Upper lobe of right lung (tissue), 1 donor: Measurements from ENCODE around the gene MTFR1L. TPM values are rescaled to one million over a fixed set of nuclear protein-coding genes. Genes with fewer than 3 reads are reported as not detected.

ENCODE experiments used
- ATAC-seq: fragments of 200-7000 bp; cut with Tn5 transposase; one replicate; pipeline ENCODE4 v1.9.1; 2020; ENCODE audit warnings: mild to moderate bottlenecking, moderate library complexity
- DNase-seq: peaks from one replicate; pipeline ENCODE4 v3.0.0-alpha.2; 2020
- H3K27ac ChIP-seq: fragments of 200-600 bp; one replicate; pipeline ENCODE4 v1.8.0; 2022
- H3K27me3 ChIP-seq: fragments of 200-600 bp; one replicate; pipeline ENCODE4 v1.8.0; 2022; ENCODE audit warnings: mild to moderate bottlenecking
- H3K36me3 ChIP-seq: fragments of 200-600 bp; one replicate; pipeline ENCODE4 v1.8.0; 2022
- H3K4me1 ChIP-seq: fragments of 200-600 bp; one replicate; pipeline ENCODE4 v1.8.0; 2022
- H3K4me3 ChIP-seq: fragments of 200-600 bp; one replicate; pipeline ENCODE4 v1.8.0; 2022; ENCODE audit warnings: mild to moderate bottlenecking
- H3K9me3 ChIP-seq: fragments of 200-600 bp; one replicate; pipeline ENCODE4 v1.8.0; 2022
- CTCF ChIP-seq: fragments of 200-600 bp; IDR thresholded peaks from one replicate; pipeline ENCODE4 v1.8.0; 2022; ENCODE audit warnings: antibody characterized with exemption
- intact Hi-C: fragments of 100-400 bp; cut with DNase I; formaldehyde crosslinking; loops from one replicate; pipeline ENCODE4 v1.11.0; 2022
- total RNA-seq: library from RNA; stranded (reverse); fragmentation: NEBNext Ultra II Directional; extraction: Animal tissue kit (Norgen Biotek cat#: 25700); gene quantifications from one replicate; pipeline ENCODE4 v1.2.1, GENCODE V29; 2021
- donor health status: DM: no; HTN: yes; CAD: no; lungs with severe emphysema.

The MTFR1L gene
- total RNA-seq, 1 donor from 2014 or later: 46.0 TPM

GRCh38 chr1:25875856-25876692, 56.3 kb downstream of the MTFR1L start:
- DNase-seq: peak; percentile 80
- H3K27ac ChIP-seq: peak overlapping the region; percentile 83
- intact Hi-C loops: no loop called here

GRCh38 chr1:25876693-25877077, 56.9 kb downstream of the MTFR1L start:
- Histone ChIP-seq H3K4me1 (peaks cover 19% of the 10 kb centered on the region), H3K4me3 (no peak overlapping the region), H3K27me3 (no peaks in the 10 kb centered on the region), H3K27ac (peak overlapping the region; percentile 83), H3K9me3 (no peaks in the 10 kb centered on the region), H3K36me3 (no peaks in the 10 kb centered on the region)
- intact Hi-C loops: no loop called here
- no peak for TF ChIP-seq CTCF
- no peak for ATAC-seq
- no peak for DNase-seq

More at GRCh38 chr1:25875856-25876692, 56.3 kb downstream of the MTFR1L start:
- peak; percentile 66 for ATAC-seq
- Histone ChIP-seq H3K4me1 (peaks cover 25% of the 10 kb centered on the region), H3K4me3 (peak overlapping the region; percentile 69), H3K27me3 (no peaks in the 10 kb centered on the region), H3K36me3 (no peaks in the 10 kb centered on the region), H3K9me3 (no peaks in the 10 kb centered on the region)
- TF ChIP-seq CTCF: no peak

- no peak for ATAC-seq
- Histone ChIP-seq H3K27ac (no peak overlapping the region), H3K36me3 (no peaks in the 10 kb centered on the region), H3K4me1 (peaks cover 15% of the 10 kb centered on the region), H3K4me3 (no peak overlapping the region), H3K27me3 (no peaks in the 10 kb centered on the region), H3K9me3 (no peaks in the 10 kb centered on the region)
- TF ChIP-seq CTCF: no peak
- no peak for DNase-seq
- intact Hi-C loops: no loop called here
These were observed 57.4 kb downstream of the MTFR1L start for GRCh38 chr1:25877155-25877554.

- H3K9me3 ChIP-seq: no peaks in the 10 kb centered on the region
- no peak overlapping the region for H3K27ac ChIP-seq
- peaks cover 9% of the 10 kb centered on the region for H3K4me1 ChIP-seq
- no peak overlapping the region for H3K4me3 ChIP-seq
- no peak for DNase-seq
- TF ChIP-seq CTCF: no peak
- H3K27me3 ChIP-seq: no peaks in the 10 kb centered on the region
- no peak for ATAC-seq
- intact Hi-C loops: no loop called here
- H3K36me3 ChIP-seq: no peaks in the 10 kb centered on the region
These were observed 58.9 kb downstream of the MTFR1L start for GRCh38 chr1:25878690-25879089.

GRCh38 chr1:25879675-25880074, 59.9 kb downstream of the MTFR1L start:
- Histone ChIP-seq H3K4me1 (peaks cover 6% of the 10 kb centered on the region), H3K4me3 (no peak overlapping the region), H3K36me3 (no peaks in the 10 kb centered on the region), H3K9me3 (no peaks in the 10 kb centered on the region), H3K27me3 (no peaks in the 10 kb centered on the region), H3K27ac (no peak overlapping the region)
- intact Hi-C loops: no loop called here
- TF ChIP-seq CTCF: no peak
- peak; percentile 25 for DNase-seq
- no peak for ATAC-seq
